Measurements from ENCODE around the gene POC1A.

GRCh38 chr3:52136513-52136912, 17.7 kb downstream of the POC1A start:
- TF ChIP-seq POLR2A (IDR thresholded peaks at IDR 0.05; ENCODE audit: low read length) (no peak), GATA1 (IDR thresholded peaks at IDR 0.05; ENCODE audit: low read depth, low read length) (no peak)

Measured in erythroblast (primary cell).